Esophagus squamous epithelium (tissue), 5 donors: ENCODE measurements around the gene DISP3. TPM values are rescaled to one million over a fixed set of nuclear protein-coding genes. Genes with fewer than 3 reads are reported as not detected.

Source experiments
- DNase-seq: peaks from one replicate; lab custom pipeline; 2025; lab: John Stamatoyannopoulos, UW
- H3K27ac ChIP-seq, 4 donors: fragments of 200-600 bp; sonication (generic); one replicate each; pipeline ENCODE4 v1.5.1; 2016 to 2019; ENCODE audit warnings: mild to moderate bottlenecking in 1 of 4
- H3K27me3 ChIP-seq, 4 donors: fragments of 200-600 bp; sonication (generic); 1 replicate in 3 of 4; 2 replicates in 1 of 4; pipeline versions ENCODE4 v1.5.1 to v1.6.0; 2017 to 2021; ENCODE audit warnings: antibody characterized with exemption in 1 of 4
- H3K36me3 ChIP-seq, 3 donors: fragments of 200-600 bp; sonication (generic); one replicate each; pipeline ENCODE4 v1.5.1; 2016 to 2019
- H3K4me1 ChIP-seq, 3 donors: fragments of 200-600 bp; sonication (generic); one replicate each; pipeline ENCODE4 v1.5.1; 2017 to 2019
- H3K4me3 ChIP-seq, 4 donors: fragments of 200-600 bp; sonication (generic); 1 replicate in 3 of 4; 2 replicates in 1 of 4; pipeline ENCODE4 v1.5.1; 2016 to 2019; ENCODE audit warnings: mild to moderate bottlenecking in 2 of 4, moderate library complexity in 1 of 4
- H3K9me3 ChIP-seq, 3 donors: fragments of 200-600 bp; sonication (generic); one replicate each; pipeline ENCODE4 v1.5.1; 2016 to 2019
- POLR2A ChIP-seq, 4 donors: fragments of 450-650 bp; IDR thresholded peaks; one replicate each; pipeline ENCODE4 v1.6.1; 2017; ENCODE audit warnings: antibody characterized with exemption in 4 of 4, mild to moderate bottlenecking in 4 of 4, moderate library complexity in 3 of 4
- WGBS, 2 donors: methylation state at CpG; one replicate each; pipeline ENCODE4 v1.1.5; 2018; 5-methylcytosine and 5-hydroxymethylcytosine counted together
- intact Hi-C: fragments of 100-400 bp; cut with DNase I; formaldehyde crosslinking; loops from one replicate; pipeline ENCODE4 v1.15.0; 2022
- total RNA-seq, 4 donors: library from RNA; depleted of rRNA; stranded (reverse); fragments of >200 nt; gene quantifications; one replicate each; pipeline ENCODE4 v1.1.0, GENCODE V29; 2016
- TF ChIP-seq, protein P1 (sequence below), 6 experiments: fragments of 450-650 bp in 4 of 6; fragments of 200-600 bp in 2 of 6; sonication (generic) in 2 of 6; IDR thresholded peaks; one replicate each; pipeline ENCODE4 v1.5.1; 2016 to 2019; ENCODE audit warnings: antibody characterized with exemption in 6 of 6, mild to moderate bottlenecking in 4 of 6, moderate library complexity in 4 of 6
- donor health status: DM: yes; HTN: yes; CAD: no.

Gene DISP3
- total RNA-seq, 4 donors from 2014 or later = 0.67 TPM; not detected in 3

GRCh38 chr1:11519629-11520031 is 40.7 kb downstream of the DISP3 start:
- H3K4me1 ChIP-seq = no peaks in the 10 kb centered on the region
- WGBS, 2 donors = 76% methylated on average over 7 of the region's 13 CpGs; no CpG with 5 or more reads in 1 of the 2 donors
- no peaks in the 10 kb centered on the region for H3K36me3 ChIP-seq
- TF ChIP-seq POLR2A (IDR thresholded peaks at IDR 0.05) = no peak
- TF ChIP-seq, protein P1, sequence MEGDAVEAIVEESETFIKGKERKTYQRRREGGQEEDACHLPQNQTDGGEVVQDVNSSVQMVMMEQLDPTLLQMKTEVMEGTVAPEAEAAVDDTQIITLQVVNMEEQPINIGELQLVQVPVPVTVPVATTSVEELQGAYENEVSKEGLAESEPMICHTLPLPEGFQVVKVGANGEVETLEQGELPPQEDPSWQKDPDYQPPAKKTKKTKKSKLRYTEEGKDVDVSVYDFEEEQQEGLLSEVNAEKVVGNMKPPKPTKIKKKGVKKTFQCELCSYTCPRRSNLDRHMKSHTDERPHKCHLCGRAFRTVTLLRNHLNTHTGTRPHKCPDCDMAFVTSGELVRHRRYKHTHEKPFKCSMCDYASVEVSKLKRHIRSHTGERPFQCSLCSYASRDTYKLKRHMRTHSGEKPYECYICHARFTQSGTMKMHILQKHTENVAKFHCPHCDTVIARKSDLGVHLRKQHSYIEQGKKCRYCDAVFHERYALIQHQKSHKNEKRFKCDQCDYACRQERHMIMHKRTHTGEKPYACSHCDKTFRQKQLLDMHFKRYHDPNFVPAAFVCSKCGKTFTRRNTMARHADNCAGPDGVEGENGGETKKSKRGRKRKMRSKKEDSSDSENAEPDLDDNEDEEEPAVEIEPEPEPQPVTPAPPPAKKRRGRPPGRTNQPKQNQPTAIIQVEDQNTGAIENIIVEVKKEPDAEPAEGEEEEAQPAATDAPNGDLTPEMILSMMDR (IDR thresholded peaks at IDR 0.05) = no peak
- no peak overlapping the region for H3K27ac ChIP-seq
- peaks cover 0 to 5% (median 0%) of the 10 kb centered on the region in 4 donors for H3K27me3 ChIP-seq
- H3K9me3 ChIP-seq = no peaks in the 10 kb centered on the region
- intact Hi-C loops = no loop called here
- no peak for DNase-seq
- no peak overlapping the region for H3K4me3 ChIP-seq

GRCh38 chr1:11520531-11521233 is 41.7 kb downstream of the DISP3 start:
- Histone ChIP-seq H3K4me1 (no peaks in the 10 kb centered on the region), H3K9me3 (no peaks in the 10 kb centered on the region), H3K27ac (no peak overlapping the region), H3K36me3 (no peaks in the 10 kb centered on the region), H3K4me3 (no peak overlapping the region), H3K27me3 (peaks cover 0 to 5% (median 0%) of the 10 kb centered on the region in 4 donors)
- TF ChIP-seq, protein P1 (IDR thresholded peaks at IDR 0.05) = no peak
- no peak for TF ChIP-seq POLR2A (IDR thresholded peaks at IDR 0.05)
- no peak for DNase-seq
- WGBS, 2 donors = 77 to 83% methylated on average over 14 of the region's 23 CpGs
- intact Hi-C loops = no loop called here

- Histone ChIP-seq H3K9me3 (no peaks in the 10 kb centered on the region), H3K4me3 (no peak overlapping the region), H3K4me1 (no peaks in the 10 kb centered on the region), H3K27ac (no peak overlapping the region), H3K36me3 (no peaks in the 10 kb centered on the region), H3K27me3 (peaks cover 0 to 5% (median 0%) of the 10 kb centered on the region in 4 donors)
- TF ChIP-seq POLR2A (IDR thresholded peaks at IDR 0.05) = no peak
- TF ChIP-seq, protein P1 (IDR thresholded peaks at IDR 0.05) = no peak
- 83 to 84% methylated on average over 9 to 10 of the region's 12 CpGs for WGBS, 2 donors
- intact Hi-C loops = no loop called here
- no peak for DNase-seq
Observed at GRCh38 chr1:11521582-11522399, 42.8 kb downstream of the DISP3 start.

DNA sequence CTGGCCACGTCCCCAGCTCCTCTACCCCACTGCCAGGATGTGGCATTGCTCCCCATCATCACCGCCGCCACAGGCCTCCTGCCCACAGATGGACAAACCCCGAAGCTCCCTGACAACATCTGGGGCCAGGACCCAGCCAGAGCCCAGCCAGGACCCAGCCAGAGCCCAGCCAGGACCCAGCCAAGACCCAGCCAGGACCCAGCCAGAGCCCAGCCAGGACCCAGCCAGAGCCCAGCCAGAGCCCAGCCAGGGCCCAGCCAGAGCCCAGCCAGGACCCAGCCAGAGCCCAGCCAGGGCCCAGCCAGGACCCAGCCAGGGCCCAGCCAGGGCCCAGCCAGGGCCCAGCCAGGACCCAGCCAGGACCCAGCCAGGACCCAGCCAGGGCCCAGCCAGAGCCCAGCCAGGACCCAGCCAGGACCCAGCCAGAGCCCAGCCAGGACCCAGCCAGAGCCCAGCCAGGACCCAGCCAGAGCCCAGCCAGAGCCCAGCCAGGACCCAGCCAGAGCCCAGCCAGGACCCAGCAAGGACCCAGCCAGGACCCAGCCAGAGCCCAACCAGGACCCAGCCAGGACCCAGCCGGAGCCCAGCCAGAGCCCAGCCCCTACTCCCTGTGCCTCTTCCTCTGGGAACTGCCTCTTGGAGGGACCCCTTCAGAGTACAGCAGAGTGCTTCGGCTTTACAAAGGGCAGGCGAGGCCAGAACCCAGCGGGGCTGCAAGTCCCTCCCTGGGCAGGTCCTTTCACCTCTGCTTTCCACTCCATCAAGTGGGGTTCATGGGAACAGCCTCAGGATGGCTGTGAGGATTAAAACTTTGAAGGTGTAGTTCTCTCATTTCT is 43.7 kb downstream of the DISP3 start:
- 53 to 60% methylated on average over 1 to 3 of the region's 8 CpGs for WGBS, 2 donors
- intact Hi-C loops = no loop called here
- DNase-seq = no peak
- TF ChIP-seq, protein P1 (IDR thresholded peaks at IDR 0.05) = no peak
- no peak for TF ChIP-seq POLR2A (IDR thresholded peaks at IDR 0.05)
- Histone ChIP-seq H3K27me3 (no peaks in the 10 kb centered on the region), H3K36me3 (no peaks in the 10 kb centered on the region), H3K27ac (no peak overlapping the region), H3K9me3 (no peaks in the 10 kb centered on the region), H3K4me1 (no peaks in the 10 kb centered on the region), H3K4me3 (no peak overlapping the region)
